Caco-2 (cell line): Measurements from ENCODE around the gene WSB2. TPM values are rescaled to one million over a fixed set of nuclear protein-coding genes. Genes with fewer than 3 reads are reported as not detected.

Source experiments
- BruUV-seq: library from RNA; stranded (reverse); fragments of 400-500 nt; replicated peaks from 2 replicates; lab custom pipeline; 2021; lab: Mats Ljungman, UMichigan
- CTCF ChIA-PET: fragments of 300-600 bp; sonication (Branson Sonifier 250); formaldehyde crosslinking; loops from one replicate; lab custom pipeline; 2022; ENCODE audit warnings: antibody characterized with exemption; lab: Charles Lee
- POLR2A ChIA-PET: fragments of 300-600 bp; sonication (Branson Sonifier 250); formaldehyde crosslinking; loops from one replicate; lab custom pipeline; 2022; ENCODE audit warnings: antibody characterized with exemption; lab: Charles Lee
- DNase-seq, 2 experiments: peaks; one replicate each; pipeline versions ENCODE4 v3.0.0 to v3.0.0-alpha.2; 2020 to 2022
- H3K27me3 ChIP-seq: replicated peaks from 2 replicates; pipeline ENCODE4 v1.6.0; 2011; ENCODE audit warnings: low read length; ENCODE audit not compliant: control insufficient read depth, insufficient read depth
- H3K36me3 ChIP-seq: 2 replicates; pipeline ENCODE4 v1.5.1; 2011; ENCODE audit warnings: low read length; ENCODE audit not compliant: control insufficient read depth, insufficient read depth
- H3K4me1 ChIP-seq: fragments of 250-450 bp; sonication (Bioruptor Pico); 2 replicates; pipeline ENCODE4 v1.5.1; 2020; ENCODE audit warnings: mild to moderate bottlenecking
- H3K4me3 ChIP-seq: 2 replicates; pipeline ENCODE4 v1.5.1; 2011; ENCODE audit warnings: low read depth, mild to moderate bottlenecking, control low read depth, low read length
- H3K9me3 ChIP-seq: fragments of 250-450 bp; sonication (Bioruptor Pico); 2 replicates; pipeline ENCODE4 v1.5.1; 2020; ENCODE audit warnings: mild to moderate bottlenecking, moderate library complexity
- H3K27ac Mint-ChIP-seq: one replicate; pipeline ENCODE4 v1.8.0; 2022; ENCODE audit warnings: mixed read lengths; ENCODE audit not compliant: unreplicated experiment
- H3K27me3 Mint-ChIP-seq: one replicate; pipeline ENCODE4 v1.8.0; 2022; ENCODE audit warnings: mixed read lengths; ENCODE audit not compliant: insufficient read depth, unreplicated experiment
- H3K36me3 Mint-ChIP-seq: one replicate; pipeline ENCODE4 v1.8.0; 2022; ENCODE audit warnings: mild to moderate bottlenecking, mixed read lengths; ENCODE audit not compliant: insufficient read depth, unreplicated experiment
- H3K4me1 Mint-ChIP-seq: one replicate; pipeline ENCODE4 v1.8.0; 2022; ENCODE audit warnings: low read depth, mixed read lengths; ENCODE audit not compliant: unreplicated experiment
- H3K4me3 Mint-ChIP-seq: one replicate; pipeline ENCODE4 v1.8.0; 2022; ENCODE audit warnings: mild to moderate bottlenecking, moderate library complexity, mixed read lengths; ENCODE audit not compliant: unreplicated experiment
- H3K9me3 Mint-ChIP-seq: one replicate; pipeline ENCODE4 v1.8.0; 2022; ENCODE audit warnings: mixed read lengths; ENCODE audit not compliant: unreplicated experiment
- intact Hi-C: fragments of 100-400 bp; cut with micrococcal nuclease; formaldehyde crosslinking; loops from one replicate; pipeline ENCODE4 v1.10.0; 2022; ENCODE audit not compliant: unreplicated experiment
- total RNA-seq: library from RNA; stranded (reverse); gene quantifications from 2 replicates; pipeline ENCODE4 v1.2.3, GENCODE V29; 2022
- TF ChIP-seq, protein P1 (sequence below), 2 experiments: fragments of 200-600 bp in 1 of 2; IDR thresholded peaks; 1 replicate in 1 of 2; 2 replicates in 1 of 2; pipeline versions ENCODE4 v1.5.1 to v1.8.0; 2011 to 2022; ENCODE audit warnings: antibody characterized with exemption in 1 of 2, control low read depth in 1 of 2, inconsistent platforms in 1 of 2, low read depth in 1 of 2, low read length in 1 of 2, mild to moderate bottlenecking in 1 of 2, moderate library complexity in 1 of 2; ENCODE audit not compliant: insufficient read depth in 1 of 2, severe bottlenecking in 1 of 2, unreplicated experiment in 1 of 2

WSB2 gene
- total RNA-seq, 1 experiment from 2014 or later = 36.7 TPM

DNA sequence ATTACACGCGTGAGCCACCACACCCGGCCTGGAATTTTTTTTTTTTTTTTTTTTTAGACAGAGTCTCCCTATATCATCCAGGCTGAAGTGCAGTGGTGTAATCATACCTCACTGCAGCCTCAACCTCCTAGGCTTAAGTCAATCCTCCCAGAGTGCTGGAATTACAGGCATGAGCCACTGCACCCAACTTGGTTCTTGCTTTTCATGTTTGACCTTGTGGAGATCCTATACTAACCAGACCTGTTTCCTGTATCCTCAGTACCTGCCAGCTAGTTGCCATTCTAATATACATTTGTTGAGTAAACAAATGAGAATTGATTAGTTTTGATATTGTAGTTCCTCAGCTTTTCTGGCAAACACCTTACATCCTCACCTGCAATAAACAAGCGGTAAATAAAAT, 46.0 kb upstream of the WSB2 start:
- H3K4me3 Mint-ChIP-seq = no peak overlapping the region
- Histone ChIP-seq H3K36me3 (no peaks in the 10 kb centered on the region), H3K27me3 (no peaks in the 10 kb centered on the region), H3K4me1 (peaks cover 20% of the 10 kb centered on the region), H3K9me3 (no peaks in the 10 kb centered on the region), H3K4me3 (no peak overlapping the region)
- intact Hi-C loops = no loop called here
- no peaks in the 10 kb centered on the region for H3K9me3 Mint-ChIP-seq
- TF ChIP-seq, protein P1, sequence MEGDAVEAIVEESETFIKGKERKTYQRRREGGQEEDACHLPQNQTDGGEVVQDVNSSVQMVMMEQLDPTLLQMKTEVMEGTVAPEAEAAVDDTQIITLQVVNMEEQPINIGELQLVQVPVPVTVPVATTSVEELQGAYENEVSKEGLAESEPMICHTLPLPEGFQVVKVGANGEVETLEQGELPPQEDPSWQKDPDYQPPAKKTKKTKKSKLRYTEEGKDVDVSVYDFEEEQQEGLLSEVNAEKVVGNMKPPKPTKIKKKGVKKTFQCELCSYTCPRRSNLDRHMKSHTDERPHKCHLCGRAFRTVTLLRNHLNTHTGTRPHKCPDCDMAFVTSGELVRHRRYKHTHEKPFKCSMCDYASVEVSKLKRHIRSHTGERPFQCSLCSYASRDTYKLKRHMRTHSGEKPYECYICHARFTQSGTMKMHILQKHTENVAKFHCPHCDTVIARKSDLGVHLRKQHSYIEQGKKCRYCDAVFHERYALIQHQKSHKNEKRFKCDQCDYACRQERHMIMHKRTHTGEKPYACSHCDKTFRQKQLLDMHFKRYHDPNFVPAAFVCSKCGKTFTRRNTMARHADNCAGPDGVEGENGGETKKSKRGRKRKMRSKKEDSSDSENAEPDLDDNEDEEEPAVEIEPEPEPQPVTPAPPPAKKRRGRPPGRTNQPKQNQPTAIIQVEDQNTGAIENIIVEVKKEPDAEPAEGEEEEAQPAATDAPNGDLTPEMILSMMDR (IDR thresholded peaks at IDR 0.05; ENCODE audit: insufficient read depth in 1 of 2, low read depth in 1 of 2, low read length in 1 of 2, severe bottlenecking in 1 of 2, unreplicated experiment in 1 of 2) = no peak
- ChIA-PET POLR2A (no interaction called here), CTCF (no interaction called here)
- no peak overlapping the region for H3K27ac Mint-ChIP-seq
- no TSS peak for BruUV-seq
- H3K4me1 Mint-ChIP-seq = no peaks in the 10 kb centered on the region
- H3K27me3 Mint-ChIP-seq = no peaks in the 10 kb centered on the region
- DNase-seq = no peak
- H3K36me3 Mint-ChIP-seq = no peaks in the 10 kb centered on the region

DNA sequence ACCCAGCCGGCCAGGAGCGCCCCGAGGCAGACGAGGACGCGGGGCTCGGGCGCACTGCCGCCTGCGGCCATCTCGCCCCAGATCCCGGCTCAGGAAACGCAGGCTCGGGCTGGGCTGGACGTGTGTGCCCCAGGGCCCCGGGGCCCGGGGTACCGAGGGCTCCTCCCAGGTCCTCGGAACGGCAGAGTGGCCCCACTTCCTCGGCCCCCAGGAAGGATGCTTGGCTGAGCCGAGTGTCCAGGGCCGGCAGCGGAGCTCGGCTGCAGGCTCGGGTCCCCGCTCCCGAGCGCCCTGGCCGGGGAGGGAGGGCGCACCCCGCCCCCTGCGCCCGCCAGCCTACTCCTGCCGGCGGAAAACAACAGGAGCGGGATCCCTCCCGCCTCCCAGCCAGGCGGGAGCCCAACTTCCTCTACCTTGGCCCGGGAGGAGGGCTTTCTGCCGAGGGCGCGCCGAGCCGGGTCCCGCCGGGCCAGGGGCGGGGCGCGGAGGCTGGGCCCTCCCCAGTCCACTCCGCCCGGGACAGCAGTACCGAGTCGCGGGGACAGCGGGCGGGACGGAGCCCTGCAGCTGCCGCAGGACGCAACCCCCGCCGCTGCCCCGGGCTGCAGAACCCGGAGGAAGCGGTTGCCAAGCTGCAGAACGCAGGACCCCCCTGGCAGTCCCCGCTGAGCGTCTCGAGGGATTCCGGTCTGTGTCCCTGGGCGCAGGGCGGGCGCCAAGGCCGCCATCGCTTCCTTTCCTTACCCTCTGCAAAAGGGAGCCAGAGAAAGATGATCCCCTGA, 42.8 kb upstream of the WSB2 start, which contains the start of gene VSIG10:
Gene VSIG10, minus strand, starts transcription at position 411 of the 782 bp plus-strand sequence. Its CDS starts 340 bp downstream, at position 71.
- H3K4me1 ChIP-seq = peaks cover 32% of the 10 kb centered on the region
- intact Hi-C loops = loop anchor here (2.0 kb wide), 1 partner anchor 41 kb away; no protein-coding TSS in a partner anchor
- CTCF ChIA-PET = interaction anchor here (0.6 to 1.8 kb wide), 2 partner anchors 17 to 49 kb away, joined by 3 to 5 read pairs; no protein-coding TSS in a partner anchor

DNA sequence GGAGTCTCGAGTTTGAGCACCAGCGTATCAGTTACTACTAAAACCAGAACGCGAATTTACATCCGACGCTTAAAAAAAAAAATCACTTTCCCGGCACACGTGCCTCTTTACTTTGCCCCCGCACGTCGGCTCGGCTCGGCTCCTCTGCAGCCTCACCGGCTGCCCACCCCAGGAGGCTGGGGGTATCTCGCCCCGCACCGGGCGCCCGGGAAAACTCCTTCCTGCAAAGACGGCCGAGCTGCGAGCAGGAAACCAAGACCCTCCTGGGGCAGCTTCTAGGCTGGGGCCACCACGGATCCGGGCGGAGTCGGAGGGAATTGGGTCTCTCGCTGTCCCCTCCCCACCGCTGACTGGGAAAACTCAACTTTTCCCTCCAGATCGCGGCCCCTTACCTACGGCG, 42.2 kb upstream of the WSB2 start:
- Mint-ChIP-seq H3K9me3 (no peaks in the 10 kb centered on the region), H3K27ac (peak overlapping the region; percentile 64), H3K27me3 (no peaks in the 10 kb centered on the region), H3K36me3 (no peaks in the 10 kb centered on the region), H3K4me3 (peak overlapping the region; percentile 83), H3K4me1 (peaks cover 4% of the 10 kb centered on the region)
- BruUV-seq = no TSS peak
- no peaks in the 10 kb centered on the region for H3K27me3 ChIP-seq
- intact Hi-C loops = loop anchor here (2.0 kb wide), 1 partner anchor 40 kb away; no protein-coding TSS in a partner anchor
- peak overlapping the region; percentile 93 for H3K4me3 ChIP-seq
- ChIA-PET POLR2A (interaction anchor here (0.7 to 2.1 kb wide), 3 partner anchors 32 to 41 kb away, joined by 3 to 6 read pairs (median 5); no protein-coding TSS in a partner anchor), CTCF (interaction anchor here (1.8 kb wide), 1 partner anchor 18 kb away, joined by 5 read pairs; no protein-coding TSS in a partner anchor)
- TF ChIP-seq, protein P1 (IDR thresholded peaks at IDR 0.05; ENCODE audit: insufficient read depth in 1 of 2, low read depth in 1 of 2, low read length in 1 of 2, severe bottlenecking in 1 of 2, unreplicated experiment in 1 of 2) = no peak
- H3K36me3 ChIP-seq = no peaks in the 10 kb centered on the region
- no peaks in the 10 kb centered on the region for H3K9me3 ChIP-seq
- peaks cover 36% of the 10 kb centered on the region for H3K4me1 ChIP-seq
- DNase-seq = no peak

More for the DNA sequence above, 42.8 kb upstream of the WSB2 start, which contains the start of gene VSIG10:
- H3K4me3 Mint-ChIP-seq = peak within 1 kb of the TSS; percentile 83
- no peaks in the 10 kb centered on the region for H3K36me3 Mint-ChIP-seq
- Histone ChIP-seq H3K4me3 (peak within 1 kb of the TSS; percentile 93), H3K27me3 (no peaks in the 10 kb centered on the region), H3K36me3 (no peaks in the 10 kb centered on the region), H3K9me3 (no peaks in the 10 kb centered on the region)
- BruUV-seq = no TSS peak
- H3K9me3 Mint-ChIP-seq = no peaks in the 10 kb centered on the region
- peak within 1 kb of the TSS; percentile 77 for H3K27ac Mint-ChIP-seq
- H3K27me3 Mint-ChIP-seq = no peaks in the 10 kb centered on the region
- TF ChIP-seq, protein P1 (IDR thresholded peaks at IDR 0.05; ENCODE audit: insufficient read depth in 1 of 2, low read depth in 1 of 2, low read length in 1 of 2, severe bottlenecking in 1 of 2, unreplicated experiment in 1 of 2) = no peak
- POLR2A ChIA-PET = interaction anchor here (0.6 to 2.1 kb wide), 5 partner anchors 17 to 42 kb away, joined by 3 to 6 read pairs (median 3); partner anchors contain the start of gene PEBP1
- peak; percentile 82 to 86 for DNase-seq
- no peaks in the 10 kb centered on the region for H3K4me1 Mint-ChIP-seq
